SHP77 treated with DMSO at 0.1 percent for 48 hours (cell line): ENCODE data around the gene MPP3.
"Not testable (repeated sequence)": the region's sequence is repeated elsewhere in the genome, so short reads cannot be mapped to it uniquely, and the experiment has no call there.

Experiments used
- DNase-seq: peaks from one replicate; lab custom pipeline; 2025; lab: John Stamatoyannopoulos, UW

MPP3 gene

DNA sequence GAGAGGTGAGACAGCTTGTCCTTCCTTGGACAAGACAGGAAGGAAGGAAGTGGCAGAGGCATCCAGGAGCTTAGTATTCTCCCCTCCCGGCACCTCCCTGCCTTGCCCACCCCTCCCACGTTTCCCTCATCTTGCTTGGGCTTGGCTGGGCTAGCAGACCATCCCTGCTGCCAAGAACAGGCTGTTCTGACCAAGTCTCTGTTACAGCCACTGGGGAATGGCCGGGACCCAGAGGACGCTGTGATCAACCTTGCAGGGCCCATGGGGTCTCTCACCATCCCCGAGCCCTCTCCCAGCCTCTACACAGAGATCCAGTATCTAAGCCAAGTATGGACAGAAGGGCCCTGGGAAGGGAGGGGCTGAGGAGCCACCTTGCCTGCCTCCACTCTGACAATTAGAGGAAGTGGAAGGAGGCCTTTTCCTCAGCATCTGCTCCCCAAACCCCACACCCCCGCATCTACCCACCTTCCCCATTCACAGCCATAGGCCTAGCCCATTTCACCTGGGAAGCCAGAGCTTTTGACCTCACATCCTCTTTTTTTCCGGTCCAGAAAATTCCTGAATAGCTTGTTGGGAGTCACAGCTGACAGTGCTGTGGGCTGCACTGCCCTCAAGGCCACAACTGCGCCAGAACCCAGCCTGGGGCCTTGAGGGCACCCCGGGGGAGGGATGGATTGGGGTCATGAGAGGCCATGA, 28.1 kb upstream of the MPP3 start:
- no peak for DNase-seq

DNA sequence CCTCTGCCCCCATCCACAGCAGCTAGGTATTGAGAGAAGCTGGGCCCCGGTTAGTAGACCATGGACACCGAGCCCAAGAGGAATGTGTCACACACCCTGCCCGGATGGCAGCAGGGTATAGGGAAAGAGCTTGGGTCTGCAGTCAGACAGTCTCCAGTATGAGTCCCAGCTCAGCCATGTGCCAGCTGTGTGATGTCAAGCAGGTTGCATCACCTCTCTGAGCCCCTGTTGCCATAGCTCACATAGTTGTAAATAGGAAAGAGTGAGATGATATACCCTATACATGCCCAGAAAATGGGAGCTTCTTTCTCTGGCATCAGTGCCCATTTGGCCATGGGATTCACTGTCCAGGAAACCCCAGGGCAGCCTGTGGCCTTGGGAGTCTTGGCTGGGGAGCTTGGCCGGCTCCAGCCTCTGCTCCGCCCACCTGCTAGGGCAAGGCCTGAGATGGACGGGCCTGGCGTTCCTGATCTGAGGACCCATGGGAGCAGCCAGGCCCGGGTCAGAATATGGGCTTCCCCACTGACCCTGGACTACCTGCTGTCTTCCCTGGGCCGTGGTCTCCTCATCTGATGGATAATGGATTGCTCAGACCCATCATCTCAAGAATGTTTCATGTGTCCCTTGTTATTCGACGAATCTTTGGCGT, 27.3 kb upstream of the MPP3 start:
- no peak for DNase-seq

DNA sequence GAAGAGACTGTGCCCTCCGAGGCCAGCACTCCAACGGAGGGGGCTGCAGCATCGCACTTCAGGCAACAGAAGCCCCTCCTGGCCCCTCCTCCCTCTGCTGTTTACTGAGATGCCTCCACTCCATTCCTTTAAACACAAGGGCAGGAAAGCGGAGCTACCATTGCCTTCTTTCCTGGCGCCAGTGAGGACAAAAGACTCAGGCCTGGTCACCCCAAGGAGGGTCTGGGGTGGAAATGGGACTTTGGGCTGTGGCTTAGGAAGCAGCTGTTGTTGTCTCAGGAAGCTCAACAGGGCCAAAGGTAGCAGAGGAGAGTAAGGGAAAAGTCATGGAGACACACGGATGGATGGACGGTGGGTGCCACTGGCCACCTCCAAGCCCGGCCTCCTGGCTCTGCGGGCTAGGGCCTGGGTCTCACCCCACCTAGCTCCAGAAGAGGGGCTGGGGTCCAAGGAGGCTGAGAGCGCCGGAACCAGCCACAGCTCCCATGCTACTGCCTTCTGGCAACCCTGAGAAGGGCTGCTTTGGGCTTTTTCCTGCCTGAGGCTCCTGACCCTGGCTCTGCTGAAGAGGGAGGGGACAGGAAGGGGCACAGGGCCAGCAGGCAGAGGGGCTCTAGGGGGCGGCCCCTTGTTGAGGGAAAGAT, 25.1 kb upstream of the MPP3 start:
- no peak for DNase-seq

DNA sequence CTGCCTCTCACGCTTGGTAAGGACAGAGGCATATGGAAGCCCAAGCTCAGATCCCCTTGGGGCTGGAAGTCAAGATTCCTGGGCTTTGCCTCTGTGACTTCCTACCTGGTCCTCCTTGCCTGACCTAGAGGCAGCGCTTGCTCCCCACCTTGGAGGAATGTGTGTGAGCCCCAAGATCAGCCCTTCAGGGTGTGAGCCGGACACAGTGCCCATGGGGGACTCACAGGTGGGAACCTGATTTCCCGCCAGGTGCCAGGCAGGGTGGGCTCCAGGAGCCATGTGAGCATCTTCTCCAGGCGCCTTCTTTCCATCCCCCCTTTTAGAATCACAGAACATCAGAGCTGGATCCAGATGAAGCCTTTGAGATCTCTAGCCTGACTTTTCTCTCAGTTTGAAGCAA, 24.2 kb upstream of the MPP3 start:
- no peak for DNase-seq

DNA sequence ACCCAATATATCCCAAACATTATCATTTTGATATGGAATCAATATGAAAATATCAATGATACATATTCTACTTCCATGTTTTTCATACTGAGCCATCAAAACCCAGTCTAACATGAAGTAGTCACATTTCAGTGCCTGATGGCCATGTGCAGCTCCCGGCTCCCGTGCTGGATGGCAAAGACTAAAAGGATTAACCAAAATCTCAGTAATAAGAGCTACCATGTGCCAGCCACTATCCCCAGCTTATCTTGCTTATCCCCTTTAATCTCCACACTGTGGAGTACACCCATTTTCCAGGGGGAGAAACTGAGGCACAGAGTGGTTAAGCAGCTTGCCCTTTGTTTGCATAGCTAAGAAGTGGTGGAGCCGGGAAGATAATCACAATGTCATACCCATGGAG, 23.2 kb upstream of the MPP3 start:
- DNase-seq: no peak

DNA sequence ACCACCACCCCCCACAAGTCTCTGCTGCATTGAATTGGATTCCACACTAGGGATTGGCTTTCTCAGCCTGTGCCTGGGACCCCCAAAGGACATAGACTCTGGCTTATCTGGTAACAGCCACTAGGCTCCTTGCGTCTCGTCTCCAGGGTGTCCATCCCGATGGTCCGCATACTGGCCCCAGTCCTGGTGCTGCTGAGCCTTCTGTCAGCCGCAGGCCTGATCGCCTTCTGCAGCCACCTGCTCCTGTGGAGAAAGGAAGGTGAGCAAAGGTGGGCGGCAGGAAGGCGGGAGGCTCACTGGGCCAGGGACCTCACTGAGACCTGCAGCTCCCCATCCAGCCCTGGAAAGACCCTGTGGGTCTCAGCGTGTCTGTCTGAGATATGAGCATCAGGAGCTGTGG, 22.1 kb upstream of the MPP3 start:
- DNase-seq: no peak

DNA sequence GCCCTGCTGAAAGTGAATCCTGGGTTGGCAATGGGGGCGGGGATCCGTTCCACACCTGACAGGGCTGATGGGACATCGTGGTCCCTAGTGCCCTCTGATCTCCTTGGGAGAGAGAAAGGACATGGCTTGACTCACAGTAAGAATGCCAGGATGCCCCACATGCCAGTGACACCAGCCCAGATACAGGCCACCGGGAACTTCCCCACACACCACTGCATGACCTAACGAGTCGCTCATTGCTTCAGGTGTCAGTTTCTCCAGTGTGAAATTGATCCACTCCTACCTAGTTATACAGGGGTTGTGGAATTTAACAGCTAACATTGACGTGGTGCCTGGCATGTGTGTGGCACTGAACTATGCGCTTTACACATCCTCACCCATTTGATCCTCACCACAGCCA, 21.6 kb upstream of the MPP3 start:
- no peak for DNase-seq

DNA sequence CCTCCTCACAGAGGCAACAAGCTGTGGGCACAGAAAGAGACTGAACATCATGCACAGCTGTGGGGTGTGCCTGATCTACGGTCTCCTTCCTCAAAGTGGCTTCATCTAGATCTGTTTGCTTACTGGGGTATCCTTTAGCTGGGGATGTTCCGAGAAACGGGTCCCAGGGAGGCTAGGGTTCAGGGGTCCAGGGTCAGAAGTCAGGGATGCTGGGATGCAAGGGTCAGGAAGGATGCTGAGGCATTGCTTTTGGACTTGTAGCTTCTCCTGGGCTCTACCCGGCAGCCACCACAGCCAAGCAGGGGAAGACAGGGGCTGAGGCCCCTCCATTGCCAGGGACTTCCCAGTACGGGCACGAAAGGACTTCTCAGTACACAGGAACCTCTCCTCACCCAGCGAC, 20.6 kb upstream of the MPP3 start:
- DNase-seq: no peak

DNA sequence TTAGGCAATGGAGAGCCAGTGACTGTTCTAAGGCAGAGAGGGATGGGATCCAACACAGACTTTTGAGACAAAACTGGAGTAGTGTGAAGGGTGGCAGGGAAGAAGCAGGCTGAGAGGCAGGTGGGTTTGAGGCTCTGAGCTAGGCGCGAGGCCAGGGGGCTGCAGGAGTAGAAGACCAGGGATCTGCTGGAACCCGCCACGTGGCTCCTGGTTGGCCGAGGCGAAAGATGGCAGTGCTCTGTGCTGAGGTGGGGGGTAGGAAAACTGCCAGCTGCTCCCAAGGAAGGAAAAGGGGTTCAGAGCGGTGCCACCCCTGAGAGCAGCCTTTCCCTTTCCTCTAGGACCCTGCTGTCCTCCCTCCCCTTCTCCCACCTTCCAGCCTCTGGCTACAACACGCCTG, 19.6 kb upstream of the MPP3 start:
- DNase-seq: no peak

DNA sequence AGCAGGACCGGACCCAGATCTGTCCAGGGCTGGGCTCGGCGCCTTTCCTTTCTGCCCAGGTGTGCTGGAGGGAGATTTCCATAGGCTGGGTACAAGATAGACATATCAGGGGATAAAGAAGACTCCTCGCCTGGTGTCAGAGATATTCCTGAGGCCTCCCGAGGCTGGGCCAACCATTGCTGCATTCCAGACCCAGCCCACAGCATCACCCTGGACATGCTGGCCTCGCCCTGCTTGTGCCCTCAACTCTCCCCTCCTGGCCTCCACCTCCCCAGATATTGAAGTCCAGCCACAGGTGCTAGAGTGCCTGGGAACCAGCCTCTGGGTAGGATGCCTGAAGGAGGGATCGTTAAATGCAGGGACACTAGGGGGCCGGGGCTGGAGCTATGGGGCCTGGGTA, 16.2 kb upstream of the MPP3 start:
- DNase-seq: no peak

DNA sequence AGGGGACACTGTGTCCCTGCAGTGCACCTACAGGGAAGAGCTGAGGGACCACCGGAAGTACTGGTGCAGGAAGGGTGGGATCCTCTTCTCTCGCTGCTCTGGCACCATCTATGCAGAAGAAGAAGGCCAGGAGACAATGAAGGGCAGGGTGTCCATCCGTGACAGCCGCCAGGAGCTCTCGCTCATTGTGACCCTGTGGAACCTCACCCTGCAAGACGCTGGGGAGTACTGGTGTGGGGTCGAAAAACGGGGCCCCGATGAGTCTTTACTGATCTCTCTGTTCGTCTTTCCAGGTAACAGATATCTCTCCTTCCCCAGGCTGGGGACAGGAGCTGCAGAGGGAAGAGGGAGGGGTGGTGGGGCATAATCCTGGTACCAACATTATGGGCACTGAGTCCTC, 15.7 kb upstream of the MPP3 start:
- DNase-seq: no peak

DNA sequence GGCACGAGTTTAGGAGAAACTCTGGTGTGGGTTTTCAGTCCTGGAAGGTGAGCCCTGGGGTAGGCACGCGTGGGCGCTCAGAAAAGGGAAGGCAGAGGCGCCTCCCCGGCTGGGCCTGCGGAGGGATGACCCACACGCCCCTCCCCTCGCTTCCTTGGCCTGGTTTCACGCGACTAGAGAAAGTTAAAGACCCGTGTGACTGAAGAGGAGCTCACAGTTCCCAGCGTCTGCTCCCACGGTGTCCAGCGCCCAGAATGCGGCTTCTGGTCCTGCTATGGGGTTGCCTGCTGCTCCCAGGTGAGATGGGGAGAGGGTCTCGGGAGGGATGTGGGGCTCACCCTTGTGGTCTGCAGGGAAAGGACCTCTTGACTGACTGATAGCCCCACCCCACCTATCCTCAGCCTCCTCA, 14.0 kb upstream of the MPP3 start, which contains the start of gene CD300LG:
Gene CD300LG (plus strand): TSS at position 214 of the 409 bp plus-strand sequence. CDS start 41 bp downstream, at position 255.
- DNase-seq: no peak

DNA sequence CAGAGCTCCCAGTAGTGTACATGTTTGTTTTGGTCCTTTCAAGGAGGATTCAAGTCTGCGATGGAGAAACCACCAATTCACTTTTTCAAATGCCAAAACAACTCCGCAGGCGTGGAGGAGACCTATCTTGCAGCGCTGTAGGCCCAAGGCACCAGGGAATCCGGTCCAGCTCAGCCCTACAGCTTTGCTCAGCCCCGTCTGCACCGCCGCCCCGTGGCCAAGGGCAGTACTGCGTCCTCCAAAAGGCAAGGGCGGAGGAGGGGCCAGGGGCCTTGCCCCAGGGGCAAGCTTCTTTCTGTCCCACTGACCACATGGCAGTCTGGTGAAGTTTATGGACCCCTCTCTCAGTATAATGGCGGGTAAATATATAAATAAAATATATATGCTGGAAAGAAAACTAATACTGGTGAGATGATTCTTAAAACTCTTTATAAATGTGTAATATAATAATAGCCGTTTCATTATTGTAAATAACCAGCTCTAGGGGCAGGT, 13.3 kb upstream of the MPP3 start:
- peak; percentile 59 for DNase-seq

DNA sequence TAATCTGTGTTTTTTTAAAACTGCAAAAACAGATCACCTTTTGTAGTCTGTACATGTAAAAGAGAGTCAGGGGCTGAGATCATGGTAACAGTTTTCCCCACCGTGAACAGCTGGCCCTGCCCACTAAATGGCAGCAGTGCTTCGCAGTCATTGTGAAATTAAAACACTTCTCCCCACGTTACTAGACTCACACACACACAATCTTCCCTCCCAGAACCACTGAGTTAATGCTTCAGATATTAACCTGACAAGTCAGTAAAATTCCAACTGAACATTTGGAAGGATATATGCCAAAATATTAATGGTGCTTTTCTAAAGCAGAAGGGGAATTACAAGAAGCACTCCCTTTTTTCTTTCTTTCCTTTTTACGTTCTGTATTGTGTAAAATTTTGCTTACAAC, 12.8 kb upstream of the MPP3 start:
- no peak for DNase-seq

DNA sequence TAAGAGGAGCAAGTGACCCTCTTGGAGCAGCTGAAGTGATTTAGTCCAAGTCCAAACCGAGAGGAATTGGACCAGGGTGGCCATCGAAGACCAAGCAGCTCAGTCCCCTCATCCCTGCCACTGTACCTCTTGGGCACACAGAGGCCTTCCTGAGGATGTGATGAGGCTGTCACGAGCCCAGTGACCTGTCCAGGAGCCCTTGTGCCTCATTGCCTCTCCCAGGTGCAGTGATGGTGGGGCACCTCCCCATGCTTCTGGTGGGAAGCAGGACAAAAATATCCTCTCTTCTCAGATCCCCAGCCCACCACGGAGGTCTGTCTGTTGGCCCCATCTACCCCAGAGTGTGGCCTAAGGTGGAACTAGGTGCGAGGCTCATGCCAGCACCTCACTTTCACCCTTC, 11.3 kb upstream of the MPP3 start:
- DNase-seq: no peak

DNA sequence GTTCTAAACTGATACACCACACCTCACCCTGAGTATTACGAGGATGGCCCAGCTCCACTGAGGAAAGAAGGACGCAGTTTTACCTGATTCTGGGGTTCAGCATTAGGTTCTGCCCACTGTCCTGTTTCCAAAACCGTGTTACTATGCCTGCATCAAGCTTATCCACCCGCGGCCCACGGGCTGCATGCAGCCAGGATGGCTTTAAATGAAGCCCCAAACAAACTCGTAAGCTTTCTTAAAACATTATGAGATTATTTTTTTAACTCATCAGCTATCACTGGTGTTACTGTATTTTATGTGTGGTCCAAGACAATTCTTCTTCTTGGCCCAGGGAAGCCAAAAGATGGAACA, 10.0 kb upstream of the MPP3 start:
- no peak for DNase-seq

DNA sequence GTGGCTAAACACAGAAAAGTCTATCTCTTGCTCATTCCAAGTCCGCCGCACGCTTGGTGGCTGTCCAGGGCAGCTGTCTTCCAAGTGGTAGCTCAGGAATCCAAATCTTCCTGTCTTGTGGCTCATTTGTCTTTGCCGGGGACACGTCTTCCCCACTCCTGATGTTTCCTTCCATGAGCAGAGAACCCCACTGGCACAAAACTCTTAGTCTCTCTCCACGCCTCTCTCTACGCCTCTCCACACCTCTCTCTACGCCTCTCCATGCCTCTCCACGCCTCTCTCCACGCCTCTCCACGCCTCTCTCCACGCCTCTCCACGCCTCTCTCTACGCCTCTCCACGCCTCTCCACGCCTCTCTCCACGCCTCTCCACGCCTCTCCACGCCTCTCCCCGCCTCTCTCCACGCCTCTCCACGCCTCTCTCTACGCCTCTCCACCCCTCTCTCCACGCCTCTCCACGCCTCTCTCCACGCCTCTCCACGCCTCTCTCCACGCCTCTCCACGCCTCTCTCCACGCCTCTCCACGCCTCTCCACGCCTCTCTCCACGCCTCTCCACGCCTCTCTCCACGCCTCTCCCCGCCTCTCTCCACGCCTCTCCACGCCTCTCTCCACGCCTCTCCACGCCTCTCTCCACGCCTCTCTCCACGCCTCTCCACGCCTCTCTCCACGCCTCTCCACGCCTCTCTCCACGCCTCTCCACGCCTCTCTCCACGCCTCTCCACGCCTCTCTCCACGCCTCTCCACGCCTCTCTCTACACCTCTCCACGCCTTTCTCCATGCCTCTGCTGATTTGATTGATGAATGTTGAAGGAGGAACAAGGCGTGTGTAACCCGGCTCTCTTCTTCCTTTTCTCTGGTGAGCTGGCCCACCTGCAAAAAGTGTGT, 9.4 kb upstream of the MPP3 start:
- not testable (repeated sequence) for DNase-seq

DNA sequence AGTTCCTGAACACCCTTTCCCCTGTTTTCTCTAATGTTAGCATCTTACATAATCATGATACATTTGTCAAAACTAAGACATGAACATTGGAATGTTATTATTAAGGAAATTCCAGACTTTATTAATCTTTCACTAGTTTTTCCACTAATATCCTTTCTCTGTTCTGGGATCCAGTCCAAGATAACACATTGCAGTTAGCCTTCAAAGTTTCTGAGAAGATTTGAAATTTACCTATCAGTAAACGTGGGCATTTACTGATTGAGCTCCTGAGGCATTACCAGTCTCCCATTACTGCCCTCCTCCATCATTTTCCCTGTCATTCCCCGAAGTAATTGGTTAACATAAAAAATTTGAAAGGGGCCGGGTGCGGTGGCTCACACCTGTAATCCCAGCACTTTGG, 8.3 kb upstream of the MPP3 start:
- no peak for DNase-seq

DNA sequence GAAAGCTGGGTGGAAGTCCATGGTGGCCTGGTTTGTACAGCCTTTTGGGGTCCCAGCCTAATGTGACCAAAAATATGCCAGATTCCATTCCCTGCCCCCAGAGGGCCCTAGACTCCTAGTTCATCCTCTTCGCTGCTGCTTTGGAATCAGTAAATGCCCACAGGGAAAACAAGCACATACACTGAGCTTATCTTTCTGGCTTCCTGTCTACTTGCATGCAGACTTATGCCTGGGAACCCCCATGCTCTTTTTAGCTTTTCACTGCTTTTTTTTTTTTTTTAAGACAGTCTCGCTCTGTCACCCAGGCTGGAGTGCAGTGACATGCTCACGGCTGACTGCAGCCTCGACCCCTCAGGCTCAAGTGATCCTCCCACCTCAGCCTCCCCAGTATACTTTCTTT, 7.9 kb upstream of the MPP3 start:
- no peak for DNase-seq

DNA sequence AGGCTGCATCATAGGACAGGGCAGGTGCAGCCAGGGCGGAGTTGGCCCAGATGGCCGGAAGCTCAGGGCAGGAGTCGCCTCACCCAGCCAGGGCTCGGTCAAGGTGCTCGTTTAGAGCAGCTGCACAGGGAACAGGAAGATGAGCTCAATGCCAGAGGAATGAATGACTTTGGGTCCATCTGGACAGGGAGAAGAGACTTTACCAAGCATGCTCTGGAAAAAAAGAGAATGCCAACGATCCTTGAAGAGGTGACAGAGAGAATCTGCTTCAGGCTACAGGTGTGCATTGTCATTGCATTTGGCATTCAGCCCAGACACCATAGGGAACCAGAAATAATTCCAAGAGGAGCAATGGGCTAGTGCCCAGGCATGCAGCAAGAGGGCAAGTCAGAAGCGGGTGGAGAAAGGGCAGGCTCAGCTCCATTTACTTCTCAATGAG, 6.7 kb upstream of the MPP3 start:
- peak; percentile 93 for DNase-seq

DNA sequence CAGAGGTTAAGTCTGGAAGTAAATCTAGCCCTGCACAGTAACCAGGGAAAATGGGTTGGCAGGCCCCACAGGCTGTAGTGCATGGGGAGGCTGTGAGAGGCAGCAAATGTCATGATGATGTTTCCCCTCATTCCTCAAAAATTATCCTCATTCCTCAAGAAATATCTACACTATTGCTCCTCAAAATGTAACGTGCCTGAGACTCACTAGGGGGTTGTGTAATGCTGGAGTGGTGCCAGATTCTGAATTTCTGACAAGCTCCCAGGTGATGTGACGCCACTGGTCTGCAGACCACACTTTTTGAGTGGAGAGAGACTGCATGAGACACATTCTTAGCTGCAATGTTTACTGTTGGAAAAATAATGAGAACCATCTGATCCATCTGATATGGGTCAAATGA, 1.2 kb upstream of the MPP3 start:
- no peak for DNase-seq
